ENCODE data around the gene ARAF. TPM values are rescaled to one million over a fixed set of nuclear protein-coding genes. Genes with fewer than 3 reads are reported as not detected.

The ARAF gene
- polyA plus RNA-seq, 1 donor from 2014 or later, result 25.0 TPM

DNA sequence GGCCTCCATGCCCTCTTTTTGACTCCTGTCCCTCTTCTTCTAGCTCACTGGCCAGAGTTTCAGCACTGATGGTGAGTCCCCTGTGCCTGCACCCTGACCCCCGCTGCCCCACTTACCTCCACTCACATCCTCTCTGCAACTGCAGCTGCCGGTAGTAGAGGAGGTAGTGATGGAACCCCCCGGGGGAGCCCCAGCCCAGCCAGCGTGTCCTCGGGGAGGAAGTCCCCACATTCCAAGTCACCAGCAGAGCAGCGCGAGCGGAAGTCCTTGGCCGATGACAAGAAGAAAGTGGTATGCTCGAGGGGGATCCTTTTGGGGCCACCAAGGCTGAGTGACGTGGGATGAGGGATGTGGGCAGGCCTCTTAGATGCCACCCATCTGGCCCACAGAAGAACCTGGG, 5.8 kb downstream of the ARAF start:
- Histone ChIP-seq H3K27me3 (ENCODE audit: insufficient read depth, low read depth, low read length) (no peaks in the 10 kb centered on the region), H3K9me2 (ENCODE audit: insufficient read depth, low read length) (no peaks in the 10 kb centered on the region), H3K36me3 (ENCODE audit: insufficient read depth, low read length) (no peaks in the 10 kb centered on the region), H2AFZ (ENCODE audit: low read depth, low read length) (no peak overlapping the region), H3K27ac (ENCODE audit: low read length) (no peak overlapping the region), H3K4me3 (ENCODE audit: low read length) (no peak overlapping the region), H3K9ac (ENCODE audit: low read length) (no peak overlapping the region), H3K79me2 (replicated peaks; ENCODE audit: insufficient read depth, low read length) (peaks cover 2% of the 10 kb centered on the region), H3F3A (ENCODE audit: insufficient read depth, low read length, poor library complexity, severe bottlenecking) (no peaks in the 10 kb centered on the region), H3K4me2 (ENCODE audit: low read length) (no peak overlapping the region), H4K20me1 (ENCODE audit: insufficient read depth) (no peaks in the 10 kb centered on the region), H3K9me3 (ENCODE audit: low read length) (no peaks in the 10 kb centered on the region)
- TF ChIP-seq POLR2AphosphoS5 (IDR thresholded peaks at IDR 0.05) (no peak), EP300 (conservative IDR thresholded peaks at IDR 0.05; ENCODE audit: poor library complexity, severe bottlenecking) (no peak), RAD21 (conservative IDR thresholded peaks at IDR 0.05) (no peak), MXI1 (conservative IDR thresholded peaks at IDR 0.05; ENCODE audit: poor library complexity, severe bottlenecking) (no peak), TAF1 (IDR thresholded peaks at IDR 0.05; ENCODE audit: low read depth) (no peak), EZH2 (IDR thresholded peaks at IDR 0.05; ENCODE audit: borderline replicate concordance, insufficient read depth, low read length, poor library complexity, severe bottlenecking) (no peak), SMC3 (conservative IDR thresholded peaks at IDR 0.05; ENCODE audit: poor library complexity) (no peak)
- TF ChIP-seq, protein P1, sequence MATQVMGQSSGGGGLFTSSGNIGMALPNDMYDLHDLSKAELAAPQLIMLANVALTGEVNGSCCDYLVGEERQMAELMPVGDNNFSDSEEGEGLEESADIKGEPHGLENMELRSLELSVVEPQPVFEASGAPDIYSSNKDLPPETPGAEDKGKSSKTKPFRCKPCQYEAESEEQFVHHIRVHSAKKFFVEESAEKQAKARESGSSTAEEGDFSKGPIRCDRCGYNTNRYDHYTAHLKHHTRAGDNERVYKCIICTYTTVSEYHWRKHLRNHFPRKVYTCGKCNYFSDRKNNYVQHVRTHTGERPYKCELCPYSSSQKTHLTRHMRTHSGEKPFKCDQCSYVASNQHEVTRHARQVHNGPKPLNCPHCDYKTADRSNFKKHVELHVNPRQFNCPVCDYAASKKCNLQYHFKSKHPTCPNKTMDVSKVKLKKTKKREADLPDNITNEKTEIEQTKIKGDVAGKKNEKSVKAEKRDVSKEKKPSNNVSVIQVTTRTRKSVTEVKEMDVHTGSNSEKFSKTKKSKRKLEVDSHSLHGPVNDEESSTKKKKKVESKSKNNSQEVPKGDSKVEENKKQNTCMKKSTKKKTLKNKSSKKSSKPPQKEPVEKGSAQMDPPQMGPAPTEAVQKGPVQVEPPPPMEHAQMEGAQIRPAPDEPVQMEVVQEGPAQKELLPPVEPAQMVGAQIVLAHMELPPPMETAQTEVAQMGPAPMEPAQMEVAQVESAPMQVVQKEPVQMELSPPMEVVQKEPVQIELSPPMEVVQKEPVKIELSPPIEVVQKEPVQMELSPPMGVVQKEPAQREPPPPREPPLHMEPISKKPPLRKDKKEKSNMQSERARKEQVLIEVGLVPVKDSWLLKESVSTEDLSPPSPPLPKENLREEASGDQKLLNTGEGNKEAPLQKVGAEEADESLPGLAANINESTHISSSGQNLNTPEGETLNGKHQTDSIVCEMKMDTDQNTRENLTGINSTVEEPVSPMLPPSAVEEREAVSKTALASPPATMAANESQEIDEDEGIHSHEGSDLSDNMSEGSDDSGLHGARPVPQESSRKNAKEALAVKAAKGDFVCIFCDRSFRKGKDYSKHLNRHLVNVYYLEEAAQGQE (IDR thresholded peaks at IDR 0.05; ENCODE audit: borderline replicate concordance), result no peak
- TF ChIP-seq, protein P2, sequence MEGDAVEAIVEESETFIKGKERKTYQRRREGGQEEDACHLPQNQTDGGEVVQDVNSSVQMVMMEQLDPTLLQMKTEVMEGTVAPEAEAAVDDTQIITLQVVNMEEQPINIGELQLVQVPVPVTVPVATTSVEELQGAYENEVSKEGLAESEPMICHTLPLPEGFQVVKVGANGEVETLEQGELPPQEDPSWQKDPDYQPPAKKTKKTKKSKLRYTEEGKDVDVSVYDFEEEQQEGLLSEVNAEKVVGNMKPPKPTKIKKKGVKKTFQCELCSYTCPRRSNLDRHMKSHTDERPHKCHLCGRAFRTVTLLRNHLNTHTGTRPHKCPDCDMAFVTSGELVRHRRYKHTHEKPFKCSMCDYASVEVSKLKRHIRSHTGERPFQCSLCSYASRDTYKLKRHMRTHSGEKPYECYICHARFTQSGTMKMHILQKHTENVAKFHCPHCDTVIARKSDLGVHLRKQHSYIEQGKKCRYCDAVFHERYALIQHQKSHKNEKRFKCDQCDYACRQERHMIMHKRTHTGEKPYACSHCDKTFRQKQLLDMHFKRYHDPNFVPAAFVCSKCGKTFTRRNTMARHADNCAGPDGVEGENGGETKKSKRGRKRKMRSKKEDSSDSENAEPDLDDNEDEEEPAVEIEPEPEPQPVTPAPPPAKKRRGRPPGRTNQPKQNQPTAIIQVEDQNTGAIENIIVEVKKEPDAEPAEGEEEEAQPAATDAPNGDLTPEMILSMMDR (IDR thresholded peaks at IDR 0.05; ENCODE audit: poor library complexity, severe bottlenecking), result no peak

GRCh38 chrX:47568656-47569295, 7.8 kb downstream of the ARAF start:
- Histone ChIP-seq H3K9ac (ENCODE audit: low read length) (no peak overlapping the region), H3K9me2 (ENCODE audit: insufficient read depth, low read length) (no peaks in the 10 kb centered on the region), H3K79me2 (replicated peaks; ENCODE audit: insufficient read depth, low read length) (no peaks in the 10 kb centered on the region), H2AFZ (ENCODE audit: low read depth, low read length) (no peak overlapping the region), H3K4me2 (ENCODE audit: low read length) (no peak overlapping the region), H3K9me3 (ENCODE audit: low read length) (no peaks in the 10 kb centered on the region), H3F3A (ENCODE audit: insufficient read depth, low read length, poor library complexity, severe bottlenecking) (no peaks in the 10 kb centered on the region), H3K36me3 (ENCODE audit: insufficient read depth, low read length) (no peaks in the 10 kb centered on the region), H3K27ac (ENCODE audit: low read length) (no peak overlapping the region), H3K4me3 (ENCODE audit: low read length) (no peak overlapping the region), H4K20me1 (ENCODE audit: insufficient read depth) (no peaks in the 10 kb centered on the region), H3K27me3 (ENCODE audit: insufficient read depth, low read depth, low read length) (no peaks in the 10 kb centered on the region)
- TF ChIP-seq POLR2AphosphoS5 (IDR thresholded peaks at IDR 0.05), result no peak
- TF ChIP-seq TAF1 (IDR thresholded peaks at IDR 0.05; ENCODE audit: low read depth), result no peak
- no peak for TF ChIP-seq RAD21 (conservative IDR thresholded peaks at IDR 0.05)
- TF ChIP-seq, protein P1 (IDR thresholded peaks at IDR 0.05; ENCODE audit: borderline replicate concordance), result no peak
- TF ChIP-seq, protein P2 (IDR thresholded peaks at IDR 0.05; ENCODE audit: poor library complexity, severe bottlenecking), result no peak
- TF ChIP-seq EP300 (conservative IDR thresholded peaks at IDR 0.05; ENCODE audit: poor library complexity, severe bottlenecking), result no peak
- no peak for TF ChIP-seq MXI1 (conservative IDR thresholded peaks at IDR 0.05; ENCODE audit: poor library complexity, severe bottlenecking)
- TF ChIP-seq SMC3 (conservative IDR thresholded peaks at IDR 0.05; ENCODE audit: poor library complexity), result no peak
- TF ChIP-seq EZH2 (IDR thresholded peaks at IDR 0.05; ENCODE audit: borderline replicate concordance, insufficient read depth, low read length, poor library complexity, severe bottlenecking), result no peak

Data from neural cell (in vitro differentiated cells).